Spinal cord (tissue), 10 donors: ENCODE measurements around the gene GPI. TPM values are rescaled to one million over a fixed set of nuclear protein-coding genes. Genes with fewer than 3 reads are reported as not detected.
"Not testable (repeated sequence)": the region's sequence is repeated elsewhere in the genome, so short reads cannot be mapped to it uniquely, and the experiment has no call there.

Experiments used
- DNase-seq, 6 donors: peaks; one replicate each; pipeline versions ENCODE4 v3.0.0 to v3.0.0-alpha.2; 2013 to 2015; ENCODE audit warnings: low spot score in 6 of 6, low read depth in 4 of 6
- H3K27ac ChIP-seq: one replicate; pipeline ENCODE4 v1.5.1; 2013; ENCODE audit warnings: low read depth, low read length, control low read depth
- H3K27me3 ChIP-seq: one replicate; pipeline ENCODE4 v1.6.1; 2013; ENCODE audit warnings: low read length; ENCODE audit not compliant: control insufficient read depth, insufficient read depth
- H3K36me3 ChIP-seq: one replicate; pipeline ENCODE4 v1.6.1; 2013; ENCODE audit warnings: low read length; ENCODE audit not compliant: control insufficient read depth, insufficient read depth
- H3K4me1 ChIP-seq: one replicate; pipeline ENCODE4 v1.6.1; 2013; ENCODE audit warnings: low read length; ENCODE audit not compliant: control insufficient read depth, insufficient read depth
- H3K4me3 ChIP-seq: one replicate; pipeline ENCODE4 v1.5.1; 2013; ENCODE audit warnings: low read depth, low read length, control low read depth
- H3K9me3 ChIP-seq: one replicate; pipeline ENCODE4 v1.6.1; 2013; ENCODE audit warnings: low read length; ENCODE audit not compliant: control insufficient read depth, insufficient read depth
- WGBS: methylation state at CpG from one replicate; pipeline ENCODE4 v1.1.5; 2013; ENCODE audit warnings: missing lambda C conversion rate; ENCODE audit not compliant: insufficient coverage; 5-methylcytosine and 5-hydroxymethylcytosine counted together
- polyA plus RNA-seq, 2 donors: library from polyadenylated mRNA; unstranded; fragments of 120-200 nt; gene quantifications; one replicate each; pipeline ENCODE4 v1.2.1, GENCODE V29; 2013; ENCODE audit not compliant: insufficient read length in 2 of 2
- total RNA-seq, 2 donors: library from RNA; depleted of rRNA in 1 of 2; stranded (reverse); fragments of 120-200 nt in 1 of 2; fragments of >200 nt in 1 of 2; gene quantifications; one replicate each; pipeline versions ENCODE4 v1.2.3 to v1.2.4, GENCODE V29; 2013 to 2014
- donor health status: healthy.

GPI gene
- total and polyA plus RNA-seq, 4 donors, result 153 to 334 (median 224) TPM

GRCh38 chr19:34364462-34364829 is 550 bp upstream of the GPI start:
- WGBS, result 81% methylated on average over 8 of the region's 11 CpGs
- no peaks in the 10 kb centered on the region for H3K27me3 ChIP-seq
- peak overlapping the region; percentile 52 for H3K27ac ChIP-seq
- H3K36me3 ChIP-seq, result peaks cover 31% of the 10 kb centered on the region
- peak overlapping the region; percentile 71 for H3K4me3 ChIP-seq
- no peak for DNase-seq
- no peaks in the 10 kb centered on the region for H3K9me3 ChIP-seq
- H3K4me1 ChIP-seq, result peaks cover 40% of the 10 kb centered on the region

DNA sequence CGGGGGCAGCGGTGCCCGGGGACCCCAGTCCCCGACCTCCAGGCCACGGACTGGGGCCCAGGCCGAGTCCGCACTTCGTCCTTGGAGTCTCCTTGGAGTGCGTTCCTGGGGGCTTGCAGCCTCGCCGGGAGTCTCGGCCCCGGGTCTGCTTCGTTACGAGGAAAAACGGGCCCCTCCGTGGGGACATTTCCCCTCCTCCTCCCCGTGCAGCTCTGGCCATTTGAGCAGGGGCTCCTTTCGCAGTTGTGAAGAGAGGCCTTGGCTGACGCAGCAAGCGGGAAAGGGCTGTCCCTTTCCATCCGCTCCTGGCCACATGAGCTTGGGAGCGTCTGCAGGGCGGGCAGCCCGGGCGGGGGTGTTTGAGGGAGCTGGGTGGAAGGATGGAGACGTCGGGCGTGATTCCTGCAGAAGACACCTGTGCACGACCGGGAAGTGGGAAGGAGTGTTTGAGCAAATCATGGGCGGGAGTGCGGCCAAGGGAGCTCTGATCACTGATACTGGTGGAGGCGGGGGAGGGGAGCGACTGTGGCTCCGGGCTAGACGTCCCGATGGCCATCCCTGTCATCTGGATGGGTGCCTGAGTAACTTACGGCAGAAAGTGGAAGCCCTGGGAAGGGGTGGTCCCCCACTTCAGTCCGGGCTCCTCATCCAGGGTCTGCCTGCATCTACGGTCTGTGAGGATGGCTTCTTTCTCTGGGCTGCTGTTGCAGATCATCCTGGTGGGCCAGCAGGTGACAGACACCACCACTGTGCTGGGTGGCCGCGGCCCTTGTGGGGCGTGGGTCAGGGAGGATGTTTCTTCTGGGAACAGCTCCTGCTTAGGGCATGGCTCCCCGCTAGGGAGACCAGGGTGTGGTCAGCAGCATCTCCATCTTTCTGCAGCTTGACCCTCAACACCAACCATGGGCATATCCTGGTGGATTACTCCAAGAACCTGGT is 736 bp downstream of the GPI start:
- Histone ChIP-seq H3K36me3 (peaks cover 43% of the 10 kb centered on the region), H3K4me3 (peak overlapping the region; percentile 71), H3K27me3 (no peaks in the 10 kb centered on the region), H3K27ac (no peak overlapping the region), H3K4me1 (peaks cover 33% of the 10 kb centered on the region), H3K9me3 (no peaks in the 10 kb centered on the region)
- 3% methylated on average over 43 of the region's 45 CpGs for WGBS
- DNase-seq, result peak in 3 of 6 donors; percentile 15 to 68 (median 57)

GRCh38 chr19:34366738-34367623 is 2.0 kb downstream of the GPI start:
- Histone ChIP-seq H3K4me3 (no peak overlapping the region), H3K27ac (no peak overlapping the region), H3K4me1 (peaks cover 33% of the 10 kb centered on the region), H3K36me3 (peaks cover 56% of the 10 kb centered on the region), H3K9me3 (no peaks in the 10 kb centered on the region), H3K27me3 (no peaks in the 10 kb centered on the region)
- WGBS, result 84% methylated on average over 6 of the region's 10 CpGs
- DNase-seq, result no peak

GRCh38 chr19:34367624-34367957 is 2.6 kb downstream of the GPI start:
- Histone ChIP-seq H3K4me3 (no peak overlapping the region), H3K4me1 (peaks cover 33% of the 10 kb centered on the region), H3K27ac (no peak overlapping the region), H3K9me3 (no peaks in the 10 kb centered on the region), H3K36me3 (peaks cover 62% of the 10 kb centered on the region), H3K27me3 (no peaks in the 10 kb centered on the region)
- no peak for DNase-seq
- WGBS, result 90% methylated on average over 7 of the region's 8 CpGs

- Histone ChIP-seq H3K9me3 (no peaks in the 10 kb centered on the region), H3K36me3 (peaks cover 63% of the 10 kb centered on the region), H3K27ac (no peak overlapping the region), H3K27me3 (no peaks in the 10 kb centered on the region), H3K4me3 (no peak overlapping the region), H3K4me1 (peaks cover 33% of the 10 kb centered on the region)
- no peak for DNase-seq
- WGBS, result 93% methylated on average over 10 of the region's 10 CpGs
Measured at GRCh38 chr19:34368338-34368737, 3.3 kb downstream of the GPI start.

DNA sequence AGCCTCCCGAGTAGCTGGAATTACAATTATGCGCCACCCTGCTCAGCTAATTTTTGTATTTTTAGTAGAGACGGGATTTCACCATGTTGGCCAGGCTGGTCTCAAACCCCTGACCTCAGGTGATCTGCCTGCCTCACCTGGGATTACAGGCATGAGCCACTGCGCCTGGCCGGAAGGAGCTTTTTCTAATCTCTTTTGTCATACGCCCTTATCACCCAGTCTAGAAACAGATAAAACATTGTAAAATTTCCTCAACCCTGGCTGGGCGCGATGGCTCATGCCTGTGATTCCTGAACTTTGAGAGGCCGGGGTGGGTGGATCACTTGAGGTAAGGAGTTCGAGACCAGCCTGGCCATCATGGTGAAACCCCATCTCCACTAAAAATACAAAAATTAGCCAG is 4.2 kb downstream of the GPI start:
- H3K27me3 ChIP-seq, H3K9me3 ChIP-seq, H3K27ac ChIP-seq, H3K4me3 ChIP-seq, DNase-seq: not testable (repeated sequence)
- H3K4me1 ChIP-seq, result peaks cover 30% of the 10 kb centered on the region
- WGBS, result 94% methylated on average over 2 of the region's 10 CpGs
- peaks cover 66% of the 10 kb centered on the region for H3K36me3 ChIP-seq

DNA sequence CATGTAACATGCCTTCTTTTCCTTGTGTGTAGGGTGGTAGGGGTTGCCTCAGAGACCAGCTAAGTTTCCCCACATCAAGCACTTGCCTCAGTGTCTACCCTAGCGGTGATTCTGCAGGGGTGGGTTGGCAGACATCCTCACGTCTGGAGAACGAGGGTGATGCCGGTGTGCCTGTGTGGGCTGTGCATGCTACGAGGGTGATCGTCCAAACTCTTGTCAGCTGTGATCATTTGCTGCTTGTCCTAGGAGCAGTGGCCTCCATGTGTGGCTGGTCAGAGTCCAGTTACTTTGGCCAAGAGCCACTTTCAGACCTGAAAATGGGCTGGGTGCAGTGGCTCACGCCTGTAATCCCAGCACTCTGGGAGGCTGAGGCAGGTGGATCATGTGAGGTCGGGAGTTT is 5.1 kb downstream of the GPI start:
- 89% methylated on average over 7 of the region's 8 CpGs for WGBS
- Histone ChIP-seq H3K27me3 (no peaks in the 10 kb centered on the region), H3K4me3 (no peak overlapping the region), H3K9me3 (no peaks in the 10 kb centered on the region), H3K27ac (no peak overlapping the region), H3K36me3 (peaks cover 73% of the 10 kb centered on the region), H3K4me1 (peaks cover 23% of the 10 kb centered on the region)
- DNase-seq, result no peak

DNA sequence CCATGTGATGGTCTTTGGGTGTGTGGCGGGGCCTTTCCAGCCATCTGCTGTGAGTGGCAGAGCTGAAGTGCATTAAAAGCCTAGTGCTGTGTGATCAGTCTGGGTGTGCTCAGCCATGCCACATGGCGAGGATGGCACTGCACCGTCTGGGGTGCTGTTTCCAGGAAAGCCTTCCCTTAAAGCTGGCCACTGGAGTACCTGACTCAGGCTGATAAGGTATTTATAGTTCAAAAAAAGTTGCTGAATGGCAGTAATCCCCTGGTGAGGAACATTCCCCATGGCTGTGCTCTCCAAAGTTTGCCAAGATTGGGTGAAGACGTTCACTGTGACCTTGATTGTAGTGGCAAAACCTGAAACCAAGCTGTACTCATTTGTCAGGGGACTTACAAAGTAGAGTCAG is 6.0 kb downstream of the GPI start:
- Histone ChIP-seq H3K4me1 (peaks cover 17% of the 10 kb centered on the region), H3K4me3 (no peak overlapping the region), H3K9me3 (no peaks in the 10 kb centered on the region), H3K27ac (no peak overlapping the region), H3K36me3 (peaks cover 82% of the 10 kb centered on the region), H3K27me3 (no peaks in the 10 kb centered on the region)
- 91% methylated on average over 4 of the region's 4 CpGs for WGBS
- DNase-seq, result no peak

DNA sequence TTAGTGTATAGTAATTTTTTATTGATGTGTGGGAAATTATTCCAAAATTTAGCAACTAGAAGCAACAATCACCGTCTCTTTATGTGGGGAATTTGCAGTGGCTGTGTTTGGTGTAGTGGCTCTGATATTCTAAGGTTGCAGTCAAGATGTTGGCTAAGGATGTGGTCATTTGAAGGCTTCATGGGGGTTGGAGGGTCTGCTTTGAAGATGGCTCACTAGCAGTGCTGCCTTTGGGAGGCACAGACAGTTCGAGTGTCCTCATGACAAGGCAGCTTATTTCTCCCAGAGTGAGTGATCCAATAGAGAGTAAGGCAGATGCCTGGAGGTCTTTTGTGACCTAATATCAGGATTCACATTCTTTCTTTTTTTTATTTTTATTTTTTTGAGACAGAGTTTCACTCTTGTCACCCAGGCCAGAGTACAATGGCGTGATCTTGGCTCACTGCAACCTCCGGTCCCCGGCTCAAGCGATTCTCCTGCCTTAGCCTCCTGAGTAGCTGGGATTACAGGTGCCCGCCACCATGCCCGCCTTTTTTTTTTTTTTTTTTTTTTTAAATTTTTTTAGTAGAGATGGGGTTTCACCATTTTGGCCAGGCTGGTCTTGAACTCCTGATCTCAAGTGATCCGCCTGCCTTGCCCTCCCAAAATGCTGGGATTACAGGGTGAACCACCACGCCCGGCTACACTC is 8.7 kb downstream of the GPI start:
- WGBS, result 94% methylated on average over 3 of the region's 11 CpGs

More for the DNA sequence above, 8.7 kb downstream of the GPI start:
- H3K27ac ChIP-seq, result no peak overlapping the region
- H3K4me1 ChIP-seq, result no peaks in the 10 kb centered on the region
- H3K4me3 ChIP-seq, result no peak overlapping the region
- H3K9me3 ChIP-seq, result no peaks in the 10 kb centered on the region
- H3K36me3 ChIP-seq, result peaks cover 81% of the 10 kb centered on the region
- DNase-seq, result no peak
- H3K27me3 ChIP-seq, result no peaks in the 10 kb centered on the region
